Neural cell (in vitro differentiated cells): ENCODE data around the gene PPIP5K1.

Source experiments
- CTCF ChIP-seq: fragments of 450-650 bp; IDR thresholded peaks from 2 replicates; pipeline ENCODE4 v1.5.1; 2014; ENCODE audit warnings: antibody characterized with exemption, mild to moderate bottlenecking, moderate library complexity; ENCODE audit not compliant: poor library complexity, severe bottlenecking
- REST ChIP-seq: IDR thresholded peaks from 2 replicates; pipeline ENCODE4 v1.6.1; 2012; ENCODE audit warnings: borderline replicate concordance
- SMC3 ChIP-seq: fragments of 450-650 bp; conservative IDR thresholded peaks from 2 replicates; pipeline ENCODE4 v1.6.1; 2014; ENCODE audit warnings: antibody characterized with exemption, mild to moderate bottlenecking, moderate library complexity; ENCODE audit not compliant: poor library complexity
- TAF1 ChIP-seq: IDR thresholded peaks from 2 replicates; pipeline ENCODE4 v1.6.1; 2012; ENCODE audit warnings: low read depth

GRCh38 chr15:43514241-43515057 is 75.6 kb downstream of the PPIP5K1 start:
- TF ChIP-seq CTCF, result peak; percentile 75
- TF ChIP-seq REST, result no peak
- no peak for TF ChIP-seq TAF1
- TF ChIP-seq SMC3, result peak; percentile 72
